Mucosa of descending colon (tissue), 3 donors: ENCODE measurements around the gene TBKBP1. TPM values are rescaled to one million over a fixed set of nuclear protein-coding genes. Genes with fewer than 3 reads are reported as not detected.

Experiments
- ATAC-seq: fragments of 200-7000 bp; cut with Tn5 transposase; one replicate; pipeline ENCODE4 v1.9.1; 2020; ENCODE audit warnings: mild to moderate bottlenecking, moderate library complexity
- DNase-seq, 3 donors: peaks; one replicate each; pipeline ENCODE4 v3.0.0-alpha.2; 2020
- H3K36me3 ChIP-seq: fragments of 200-600 bp; one replicate; pipeline ENCODE4 v1.8.0; 2021; ENCODE audit warnings: low read depth, mild to moderate bottlenecking
- H3K4me1 ChIP-seq: fragments of 200-600 bp; one replicate; pipeline ENCODE4 v1.8.0; 2021; ENCODE audit warnings: low read depth, mild to moderate bottlenecking
- H3K4me3 ChIP-seq: fragments of 200-600 bp; one replicate; pipeline ENCODE4 v1.8.0; 2021; ENCODE audit warnings: mild to moderate bottlenecking
- H3K9me3 ChIP-seq: fragments of 200-600 bp; one replicate; pipeline ENCODE4 v1.8.0; 2021; ENCODE audit warnings: mild to moderate bottlenecking
- CTCF ChIP-seq: fragments of 200-600 bp; IDR thresholded peaks from one replicate; pipeline ENCODE4 v1.8.0; 2022; ENCODE audit warnings: antibody characterized with exemption, mild to moderate bottlenecking
- intact Hi-C, 2 donors: fragments of 100-400 bp; cut with DNase I in 1 of 2; cut with micrococcal nuclease in 1 of 2; formaldehyde crosslinking; loops; one replicate each; pipeline versions ENCODE4 v1.11.0 to v1.11.1; 2022; cut with DNase I, micrococcal nuclease
- total RNA-seq, 3 donors: library from RNA; stranded (reverse); fragmentation: NEBNext Ultra II Directional in 2 of 3; extraction: Animal tissue kit (Norgen Biotek cat#: 25700) in 2 of 3; gene quantifications; one replicate each; pipeline versions ENCODE4 v1.2.1 to v1.2.4, GENCODE V29; 2021 to 2023
- donor health status: DM: no; HTN: no; CAD: no; lungs with moderate emphysema.
- donor health status: DM: no; HTN: no; CAD: no.
- donor health status: DM: no; HTN: yes; CAD: no.

TBKBP1 gene
- total RNA-seq, 3 donors from 2014 or later: 2.3 to 20.3 (median 3.2) TPM

GRCh38 chr17:47692137-47692894, 1.6 kb upstream of the TBKBP1 start:
- intact Hi-C loops: no loop called here
- DNase-seq: no peak

DNA sequence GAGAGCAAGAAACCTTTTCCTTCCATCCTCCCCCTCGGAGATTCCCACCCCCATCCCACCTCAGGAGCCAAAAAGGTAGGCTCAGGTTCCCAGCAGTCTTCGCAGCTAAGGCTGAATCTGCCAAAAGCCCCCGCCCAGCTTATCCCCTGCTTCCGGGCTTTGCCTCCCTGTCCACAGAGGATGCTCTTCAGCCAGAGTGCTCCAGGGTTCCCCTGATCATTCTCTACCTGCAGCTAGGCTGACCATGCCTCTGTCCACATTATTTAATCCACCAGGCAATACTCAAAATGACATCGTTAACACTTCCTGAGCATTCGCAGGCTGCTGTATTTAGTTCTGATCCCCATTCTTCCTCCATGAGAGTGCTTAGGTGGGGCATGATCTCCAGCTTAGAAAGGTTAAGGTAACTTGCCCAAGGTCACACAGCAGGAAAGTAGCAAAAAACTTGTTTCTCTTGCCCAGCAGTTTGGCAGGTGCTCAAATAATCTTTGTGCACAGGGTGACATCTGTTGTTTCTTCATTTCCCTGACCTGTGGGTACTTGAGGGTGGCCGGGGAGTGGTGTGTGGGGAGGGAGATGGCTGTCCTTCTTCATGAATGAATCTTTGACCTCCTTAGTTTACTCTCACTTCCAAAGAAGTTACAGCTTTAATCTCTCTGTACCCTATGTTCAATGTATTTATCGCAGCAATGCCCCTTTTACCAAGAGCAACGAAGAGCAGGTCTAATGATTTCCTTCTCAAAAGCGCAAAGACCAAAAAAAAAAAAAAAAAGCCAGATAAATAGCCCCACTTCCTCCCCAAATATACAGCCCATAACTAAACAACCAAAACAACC, 848 bp upstream of the TBKBP1 start:
- Histone ChIP-seq H3K36me3 (no peaks in the 10 kb centered on the region), H3K4me3 (peak overlapping the region; percentile 42), H3K9me3 (no peaks in the 10 kb centered on the region), H3K4me1 (peaks cover 16% of the 10 kb centered on the region)
- DNase-seq: no peak
- intact Hi-C loops: no loop called here
- no peak for TF ChIP-seq CTCF
- peak; percentile 14 for ATAC-seq

More at GRCh38 chr17:47692137-47692894, 1.6 kb upstream of the TBKBP1 start:
- no peaks in the 10 kb centered on the region for H3K9me3 ChIP-seq
- no peak overlapping the region for H3K4me3 ChIP-seq
- no peak for TF ChIP-seq CTCF
- no peak for ATAC-seq
- H3K4me1 ChIP-seq: peaks cover 16% of the 10 kb centered on the region
- no peaks in the 10 kb centered on the region for H3K36me3 ChIP-seq

GRCh38 chr17:47694581-47695428, 844 bp downstream of the TBKBP1 start:
- no peak for TF ChIP-seq CTCF
- H3K36me3 ChIP-seq: no peaks in the 10 kb centered on the region
- ATAC-seq (peak; percentile 54), DNase-seq (peak; percentile 49 to 79 (median 76))
- intact Hi-C loops: no loop called here
- peaks cover 16% of the 10 kb centered on the region for H3K4me1 ChIP-seq
- H3K4me3 ChIP-seq: peak overlapping the region; percentile 42
- no peaks in the 10 kb centered on the region for H3K9me3 ChIP-seq

GRCh38 chr17:47695429-47696376, 1.7 kb downstream of the TBKBP1 start:
- peak; percentile 10 for ATAC-seq
- Histone ChIP-seq H3K4me1 (peaks cover 16% of the 10 kb centered on the region), H3K36me3 (no peaks in the 10 kb centered on the region), H3K4me3 (no peak overlapping the region), H3K9me3 (no peaks in the 10 kb centered on the region)
- DNase-seq: peak in 2 of 3 donors; percentile 38 to 64
- TF ChIP-seq CTCF: no peak
- intact Hi-C loops: no loop called here
